ENCODE results near the gene MLIP.

Gene MLIP

GRCh38 chr6:54111341-54112045, at the start of gene MLIP:
Gene MLIP (plus strand): TSS chr6:54111443. CDS start chr6:54111480, 37 bp downstream.
- no peak within 1 kb of the TSS for H3K4me3 ChIP-seq (ENCODE audit: low read depth in 1 of 2, low read length in 1 of 2)
- TF ChIP-seq, protein P1, sequence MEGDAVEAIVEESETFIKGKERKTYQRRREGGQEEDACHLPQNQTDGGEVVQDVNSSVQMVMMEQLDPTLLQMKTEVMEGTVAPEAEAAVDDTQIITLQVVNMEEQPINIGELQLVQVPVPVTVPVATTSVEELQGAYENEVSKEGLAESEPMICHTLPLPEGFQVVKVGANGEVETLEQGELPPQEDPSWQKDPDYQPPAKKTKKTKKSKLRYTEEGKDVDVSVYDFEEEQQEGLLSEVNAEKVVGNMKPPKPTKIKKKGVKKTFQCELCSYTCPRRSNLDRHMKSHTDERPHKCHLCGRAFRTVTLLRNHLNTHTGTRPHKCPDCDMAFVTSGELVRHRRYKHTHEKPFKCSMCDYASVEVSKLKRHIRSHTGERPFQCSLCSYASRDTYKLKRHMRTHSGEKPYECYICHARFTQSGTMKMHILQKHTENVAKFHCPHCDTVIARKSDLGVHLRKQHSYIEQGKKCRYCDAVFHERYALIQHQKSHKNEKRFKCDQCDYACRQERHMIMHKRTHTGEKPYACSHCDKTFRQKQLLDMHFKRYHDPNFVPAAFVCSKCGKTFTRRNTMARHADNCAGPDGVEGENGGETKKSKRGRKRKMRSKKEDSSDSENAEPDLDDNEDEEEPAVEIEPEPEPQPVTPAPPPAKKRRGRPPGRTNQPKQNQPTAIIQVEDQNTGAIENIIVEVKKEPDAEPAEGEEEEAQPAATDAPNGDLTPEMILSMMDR (IDR thresholded peaks at IDR 0.05): no peak

DNA sequence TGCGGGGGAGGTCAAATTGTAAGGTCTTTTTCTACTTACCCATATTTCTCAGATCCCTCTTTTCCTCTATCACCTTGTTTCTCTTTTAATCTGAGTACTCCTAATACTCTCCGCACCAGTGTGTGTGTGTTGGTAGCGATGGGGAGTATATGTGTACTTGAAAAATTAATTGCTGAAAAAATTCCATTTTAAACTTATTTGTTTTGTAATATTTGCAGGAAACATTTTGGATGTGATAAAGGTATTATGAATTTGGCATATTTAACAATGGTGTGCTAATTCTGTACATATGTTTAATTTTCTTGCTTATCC, 48.1 kb upstream of the MLIP start:
- Histone ChIP-seq H3K27me3 (no peaks in the 10 kb centered on the region), H3K9me3 (no peaks in the 10 kb centered on the region), H3K27ac (no peak overlapping the region), H3K36me3 (no peaks in the 10 kb centered on the region), H3K4me1 (ENCODE audit: control insufficient read depth in 1 of 2, insufficient read depth in 1 of 2, low read depth in 1 of 2, low read length in 1 of 2) (no peaks in the 10 kb centered on the region), H3K4me3 (ENCODE audit: low read depth in 1 of 2, low read length in 1 of 2) (no peak overlapping the region)
- TF ChIP-seq, protein P1 (IDR thresholded peaks at IDR 0.05): no peak

More at GRCh38 chr6:54111341-54112045, at the start of gene MLIP:
- H3K9me3 ChIP-seq: no peaks in the 10 kb centered on the region
- no peak within 1 kb of the TSS for H3K27ac ChIP-seq
- no peaks in the 10 kb centered on the region for H3K27me3 ChIP-seq
- H3K36me3 ChIP-seq: no peaks in the 10 kb centered on the region
- no peaks in the 10 kb centered on the region for H3K4me1 ChIP-seq (ENCODE audit: control insufficient read depth in 1 of 2, insufficient read depth in 1 of 2, low read depth in 1 of 2, low read length in 1 of 2)

DNA sequence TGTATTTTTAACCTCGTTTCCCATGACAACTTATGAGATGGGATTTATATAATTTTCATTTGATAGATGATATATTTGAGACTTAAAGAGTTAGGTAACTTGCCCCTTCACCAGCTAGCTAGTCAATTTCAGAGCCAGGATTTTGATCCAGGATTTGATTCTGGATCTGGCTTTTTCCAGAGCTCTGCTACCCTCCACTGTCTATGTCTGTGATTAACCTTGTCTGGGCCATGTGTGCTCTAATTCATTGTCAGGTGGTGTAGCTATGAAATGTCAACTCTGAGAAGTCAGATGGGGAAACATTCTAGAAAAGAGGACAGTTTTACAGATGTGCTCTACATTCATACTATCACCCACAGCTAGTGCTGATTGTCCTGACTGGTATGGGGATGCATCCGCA, 42.5 kb upstream of the MLIP start:
- TF ChIP-seq, protein P1 (IDR thresholded peaks at IDR 0.05): no peak
- Histone ChIP-seq H3K4me3 (ENCODE audit: low read depth in 1 of 2, low read length in 1 of 2) (no peak overlapping the region), H3K4me1 (ENCODE audit: control insufficient read depth in 1 of 2, insufficient read depth in 1 of 2, low read depth in 1 of 2, low read length in 1 of 2) (no peaks in the 10 kb centered on the region)

DNA sequence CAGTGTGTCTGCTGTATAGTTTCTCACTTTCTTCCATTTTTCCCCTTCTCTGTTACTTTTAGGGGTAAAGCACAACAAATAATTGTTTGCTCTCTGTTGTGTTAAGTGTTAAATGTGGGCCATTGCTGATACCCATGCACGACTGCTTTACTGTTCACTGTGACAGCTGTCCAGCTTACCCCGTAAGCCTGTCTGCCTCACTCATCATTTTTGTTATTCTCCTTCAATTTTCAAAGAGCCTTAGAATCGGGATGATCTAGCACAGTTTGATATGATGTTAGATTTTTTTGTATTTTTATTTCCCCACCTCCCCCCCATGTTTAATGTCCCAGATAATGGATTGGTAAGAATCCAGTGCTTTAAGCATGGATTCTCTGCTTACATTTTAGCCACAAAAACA, 41.2 kb upstream of the MLIP start:
- TF ChIP-seq, protein P1 (IDR thresholded peaks at IDR 0.05): no peak
- H3K4me3 ChIP-seq (ENCODE audit: low read depth in 1 of 2, low read length in 1 of 2): no peak overlapping the region
- no peaks in the 10 kb centered on the region for H3K27me3 ChIP-seq
- no peak overlapping the region for H3K27ac ChIP-seq
- no peaks in the 10 kb centered on the region for H3K36me3 ChIP-seq
- H3K9me3 ChIP-seq: no peaks in the 10 kb centered on the region
- H3K4me1 ChIP-seq (ENCODE audit: control insufficient read depth in 1 of 2, insufficient read depth in 1 of 2, low read depth in 1 of 2, low read length in 1 of 2): no peaks in the 10 kb centered on the region

More for the DNA sequence above, 42.5 kb upstream of the MLIP start:
- H3K9me3 ChIP-seq: no peaks in the 10 kb centered on the region
- no peaks in the 10 kb centered on the region for H3K36me3 ChIP-seq
- H3K27ac ChIP-seq: no peak overlapping the region
- H3K27me3 ChIP-seq: no peaks in the 10 kb centered on the region

DNA sequence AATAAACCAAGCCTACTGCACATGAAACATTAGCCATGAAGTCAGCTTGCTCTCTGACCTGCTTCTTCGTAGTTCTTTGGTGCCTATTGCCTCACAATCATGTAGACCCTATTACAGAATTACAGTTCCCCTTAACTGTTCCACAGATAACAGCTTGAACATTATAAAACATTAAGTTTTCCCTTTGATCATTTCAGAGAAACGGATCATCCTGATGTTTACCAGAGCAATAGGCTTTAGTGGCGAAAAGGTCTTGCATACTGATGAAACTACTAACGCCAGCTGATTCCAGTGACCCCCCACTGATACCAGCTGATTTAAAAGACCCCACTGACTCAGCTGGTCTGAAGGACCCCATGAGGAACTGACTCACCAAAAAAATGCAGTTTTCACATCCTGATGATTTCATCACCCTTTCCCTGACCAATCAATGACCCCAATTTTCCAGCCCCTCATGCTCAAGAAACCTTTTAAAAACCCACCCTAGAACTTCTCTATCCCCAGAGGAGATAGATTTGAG, 39.4 kb upstream of the MLIP start:
- H3K9me3 ChIP-seq: no peaks in the 10 kb centered on the region
- TF ChIP-seq, protein P1 (IDR thresholded peaks at IDR 0.05): no peak
- H3K27me3 ChIP-seq: no peaks in the 10 kb centered on the region
- no peak overlapping the region for H3K27ac ChIP-seq
- H3K4me3 ChIP-seq (ENCODE audit: low read depth in 1 of 2, low read length in 1 of 2): no peak overlapping the region
- H3K4me1 ChIP-seq (ENCODE audit: control insufficient read depth in 1 of 2, insufficient read depth in 1 of 2, low read depth in 1 of 2, low read length in 1 of 2): no peaks in the 10 kb centered on the region
- H3K36me3 ChIP-seq: no peaks in the 10 kb centered on the region

Measured in neutrophil (primary cell).